HG03066 (cell line): ENCODE measurements around the gene RGS3.

ENCODE experiments used
- ATAC-seq: cut with Tn5 transposase; IDR thresholded peaks from one replicate; pipeline ENCODE4 v1.9.1; 2021; ENCODE audit warnings: low read depth; ENCODE audit not compliant: unreplicated experiment

The RGS3 gene

DNA sequence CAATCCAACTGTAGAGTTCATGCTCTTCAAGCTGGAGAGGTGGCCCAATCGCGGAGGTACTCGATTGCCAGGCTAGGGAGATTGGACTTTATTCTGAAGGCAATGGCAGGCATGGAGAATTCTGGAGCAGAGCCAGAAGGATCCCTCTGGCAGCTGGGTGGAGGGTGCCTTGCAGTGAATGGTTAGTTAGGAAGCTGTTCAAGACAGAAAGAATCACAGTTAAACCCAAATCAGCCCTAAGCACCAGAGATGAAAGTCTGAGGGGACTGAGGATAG lies 182.4 kb downstream of the RGS3 start:
- ATAC-seq = no peak

DNA sequence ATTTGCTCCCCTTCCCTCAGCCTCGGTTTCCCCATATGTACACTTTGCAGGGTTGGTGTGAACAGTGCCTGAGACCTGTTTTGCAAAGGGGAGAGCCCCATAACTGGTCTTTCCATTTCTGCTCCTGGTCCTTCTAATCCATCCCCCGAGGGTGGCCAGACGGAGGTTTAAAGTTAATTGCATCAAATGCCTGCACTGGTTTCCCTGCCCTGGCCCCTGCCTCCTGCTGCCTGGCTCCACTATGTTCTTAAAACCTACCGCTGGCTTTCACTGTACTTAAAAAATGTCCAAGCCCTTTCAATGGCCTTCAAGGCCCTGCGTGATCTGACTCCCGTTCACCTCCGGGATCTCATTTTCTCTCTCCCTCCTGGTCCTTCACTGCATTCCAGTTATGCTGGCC lies 183.0 kb downstream of the RGS3 start:
- ATAC-seq = no peak
